T-helper 1 cell treated with Interleukin-12 subunit alpha and Interleukin-12 subunit beta and Interleukin-4 antibody, amounts not matched to agents 30 ng/mL and 1 ng/mL, for 36 hours (primary cell): ENCODE data around the gene TCF7L2. TPM values are rescaled to one million over a fixed set of nuclear protein-coding genes. Genes with fewer than 3 reads are reported as not detected.
"Not testable (repeated sequence)": the region's sequence is repeated elsewhere in the genome, so short reads cannot be mapped to it uniquely, and the experiment has no call there.

Source experiments
- intact Hi-C: fragments of 100-400 bp; cut with micrococcal nuclease; formaldehyde crosslinking; loops from one replicate; pipeline ENCODE4 v1.15.1; 2024
- total RNA-seq: library from RNA; stranded (reverse); gene quantifications from 2 replicates; pipeline ENCODE4 v1.2.3, GENCODE V29; 2022

Gene TCF7L2
- total RNA-seq, 1 donor from 2014 or later, result 0.59 TPM

DNA sequence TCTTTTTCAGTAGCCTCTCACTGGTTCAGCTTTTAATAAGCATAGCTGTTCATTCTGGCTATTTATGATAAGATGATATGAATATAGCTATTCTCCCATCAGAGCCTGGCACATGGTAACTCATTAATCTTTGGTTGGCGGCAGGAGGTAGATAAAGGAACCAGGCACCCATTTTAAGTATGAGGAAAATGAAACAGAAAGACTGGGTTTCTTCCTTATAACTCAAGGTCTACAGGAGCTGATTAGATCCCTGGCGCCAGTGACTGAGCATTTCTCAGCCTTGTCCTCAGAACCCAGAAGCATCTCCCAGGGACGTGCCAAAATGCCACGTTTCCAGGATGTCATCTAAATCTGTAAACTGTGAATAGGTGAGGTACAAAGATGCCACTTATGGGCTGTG, 141.9 kb downstream of the TCF7L2 start:
- intact Hi-C loops, result no loop called here

DNA sequence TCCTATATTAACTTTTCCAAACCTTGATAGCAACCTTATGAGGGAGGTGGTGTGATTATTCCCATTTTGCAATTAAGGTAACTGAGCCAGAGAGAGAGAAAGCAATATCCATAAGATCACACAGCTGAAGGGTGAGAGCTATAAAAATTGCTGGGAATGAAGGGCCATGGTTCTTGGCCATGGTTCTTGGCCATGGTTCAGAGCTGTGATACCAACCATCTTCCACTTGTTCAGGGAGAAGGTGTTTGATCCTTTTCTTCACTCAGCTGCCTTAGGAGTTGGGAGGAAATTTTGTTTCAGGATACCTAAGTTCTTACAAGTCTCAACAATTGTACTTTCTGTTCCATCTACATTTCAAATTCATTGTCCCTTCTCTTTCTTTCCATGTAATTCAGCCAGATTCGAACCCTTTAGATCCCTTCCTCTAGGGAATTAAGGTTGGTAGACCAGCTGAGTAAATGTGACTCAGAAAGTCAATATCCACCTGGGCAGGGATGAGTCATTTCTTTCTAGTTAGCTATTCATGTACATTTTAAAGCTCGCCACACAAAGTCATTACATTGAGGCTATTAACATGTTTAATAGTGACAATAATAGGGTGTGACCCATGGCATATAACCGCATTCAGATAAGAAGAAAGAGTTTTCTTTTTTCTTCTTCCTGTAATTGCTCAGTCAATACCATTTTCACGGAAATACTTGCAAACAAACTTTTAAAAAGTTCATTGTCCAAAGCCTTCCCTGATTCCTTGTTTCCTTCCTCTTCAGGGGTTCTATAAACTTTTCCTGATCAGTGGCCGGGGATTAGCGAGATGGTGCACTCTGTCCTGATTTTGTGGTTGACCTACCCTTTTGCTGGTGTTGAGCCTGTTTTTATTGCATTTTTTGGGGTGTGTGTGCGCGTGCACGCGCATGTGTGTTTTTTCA, 143.4 kb downstream of the TCF7L2 start:
- intact Hi-C loops, result no loop called here

DNA sequence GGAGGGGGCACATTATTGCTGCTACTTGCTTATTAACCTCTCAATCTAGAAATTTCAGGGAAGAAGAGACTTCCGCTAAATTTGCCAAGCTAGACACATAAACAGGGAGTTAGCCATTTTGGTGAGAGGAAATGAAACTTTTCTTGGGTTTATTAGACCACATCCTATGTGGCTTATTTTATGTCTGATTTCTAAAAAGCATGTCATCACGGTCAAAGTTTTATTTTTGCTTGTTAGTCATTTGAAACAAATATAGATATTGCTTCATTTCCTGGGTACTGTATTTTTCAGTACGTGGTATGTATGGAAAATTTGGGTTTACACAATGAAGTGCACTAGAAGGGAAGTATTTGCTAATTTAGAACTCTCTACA, 144.1 kb downstream of the TCF7L2 start:
- intact Hi-C loops, result no loop called here

DNA sequence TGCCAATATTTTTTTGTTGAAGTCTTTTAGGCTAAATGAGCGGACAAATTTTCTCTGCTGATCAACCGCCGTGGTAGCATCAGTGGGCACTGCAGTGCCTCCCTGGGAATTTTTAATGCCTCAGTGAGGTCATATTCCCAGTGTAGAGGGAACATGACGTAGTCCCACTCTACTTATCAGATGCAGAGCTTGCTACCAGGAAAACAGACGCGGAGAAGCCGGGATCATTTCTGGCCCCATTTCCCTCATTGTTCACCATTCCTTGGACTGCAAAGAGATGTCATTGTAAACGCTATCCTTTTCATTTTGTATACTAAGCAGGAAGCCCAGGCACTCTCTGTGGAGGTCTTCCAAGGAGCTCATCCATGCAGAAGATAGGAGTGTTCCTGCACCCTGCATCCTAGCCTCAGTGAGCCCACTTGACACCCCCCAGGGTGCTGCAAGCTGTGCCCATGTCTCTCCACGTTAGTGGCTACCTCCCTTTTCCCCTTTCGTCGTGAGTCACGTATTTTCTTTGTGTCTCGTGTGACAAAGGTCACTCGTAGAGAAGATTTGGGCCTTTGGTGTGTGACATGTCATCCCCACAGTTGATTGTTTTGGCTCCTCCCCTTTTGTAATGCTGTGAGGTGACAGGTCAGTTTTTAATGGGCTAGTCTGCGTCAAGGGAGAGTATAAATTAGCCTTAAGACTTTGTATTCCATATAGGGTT, 145.5 kb downstream of the TCF7L2 start:
- intact Hi-C loops, result no loop called here

DNA sequence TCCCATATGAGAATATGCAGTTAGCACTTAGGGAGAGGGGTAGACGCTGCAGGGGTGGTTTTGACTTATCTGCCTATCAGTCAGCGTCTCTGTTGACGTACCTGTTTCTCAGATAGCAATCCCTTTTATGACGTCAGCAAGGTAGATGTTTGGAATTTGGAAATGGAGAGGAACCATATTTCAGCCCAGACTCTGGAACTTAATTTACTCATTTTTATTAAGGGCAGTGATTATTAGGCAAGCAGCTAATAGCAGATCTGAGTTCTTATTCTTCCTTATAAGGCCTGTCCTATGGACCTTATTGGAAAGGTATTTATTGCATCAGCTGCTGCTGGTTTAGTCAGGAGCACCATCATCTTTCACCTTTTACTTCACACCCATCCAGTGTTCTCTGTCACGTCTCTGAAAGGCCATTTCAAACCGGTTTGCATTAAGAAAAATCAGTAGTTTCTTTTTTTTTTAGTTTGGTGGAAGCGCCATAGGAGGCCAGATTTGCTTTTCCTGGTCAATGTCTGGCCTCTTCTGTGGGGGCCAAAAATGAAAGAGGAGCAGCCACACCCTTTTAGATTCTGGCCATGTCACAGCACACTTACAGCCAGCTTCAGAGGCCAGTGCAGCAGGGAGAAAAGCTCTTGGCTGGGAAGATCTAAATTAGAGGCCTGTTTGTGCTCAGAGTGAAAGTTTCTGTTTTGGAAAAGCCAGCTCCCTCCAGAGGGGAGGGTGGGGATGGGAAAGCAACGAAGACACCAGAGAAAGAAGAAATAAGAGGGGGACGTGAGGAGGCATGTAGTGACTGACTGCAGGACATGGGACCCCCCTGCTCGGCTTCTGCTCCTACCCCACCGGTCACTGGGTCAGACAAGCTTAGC, 146.3 kb downstream of the TCF7L2 start:
- intact Hi-C loops, result no loop called here

DNA sequence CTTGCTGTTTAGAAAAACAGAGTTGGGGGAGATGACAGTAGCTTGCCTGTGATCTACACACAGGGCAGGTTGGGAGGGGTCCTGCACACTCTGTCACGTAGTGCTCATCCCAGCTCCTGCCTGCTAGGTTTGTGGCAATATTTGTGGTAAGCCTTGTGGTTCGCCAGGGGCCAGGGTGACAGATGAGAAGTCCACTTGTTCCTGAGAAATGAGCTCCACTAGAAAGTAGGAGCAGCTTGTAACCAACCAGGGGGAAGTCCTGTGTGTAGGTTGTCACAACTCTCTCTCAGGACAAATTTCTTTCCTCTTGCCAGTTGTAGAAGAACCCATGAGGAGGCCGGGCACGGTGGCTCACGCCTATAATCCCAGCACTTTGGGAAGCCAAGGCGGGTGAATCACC, 147.0 kb downstream of the TCF7L2 start:
- intact Hi-C loops, result no loop called here

DNA sequence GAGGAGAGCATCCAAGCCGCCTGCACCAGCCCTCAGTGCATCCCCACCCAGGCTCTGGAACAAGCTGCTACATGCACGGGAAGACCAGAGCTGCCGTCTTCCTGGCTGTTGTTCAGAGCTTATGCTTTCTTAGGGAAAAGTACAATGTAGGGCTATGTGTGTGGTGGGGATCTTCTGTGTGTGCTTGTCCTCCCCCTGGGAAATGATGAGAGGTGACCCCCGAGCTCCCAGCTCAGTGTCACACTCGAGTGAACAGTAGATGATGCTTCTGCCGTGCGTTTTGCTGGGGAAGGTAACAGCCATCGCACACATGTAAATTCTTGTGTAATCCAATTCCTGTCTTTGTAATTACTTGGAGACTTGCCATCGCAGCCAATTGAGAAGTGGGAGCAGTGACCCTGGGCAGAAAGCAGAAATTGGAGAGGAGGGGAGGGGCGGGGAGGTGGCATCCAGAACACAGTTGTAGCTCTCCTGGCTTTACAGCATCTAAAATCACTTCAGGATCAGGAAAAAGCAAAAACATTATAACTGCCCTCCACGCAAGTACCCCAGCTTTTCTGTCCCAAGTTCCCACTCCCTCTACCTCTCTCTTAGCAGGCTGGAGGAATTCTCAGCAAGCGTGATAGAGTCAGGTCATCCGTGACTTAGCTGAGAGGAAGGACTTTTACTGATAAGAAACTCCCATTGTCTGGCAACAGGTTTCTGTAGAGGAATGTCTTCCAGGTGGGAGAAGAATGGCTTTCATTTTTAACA, 149.6 kb downstream of the TCF7L2 start:
- intact Hi-C loops, result no loop called here

DNA sequence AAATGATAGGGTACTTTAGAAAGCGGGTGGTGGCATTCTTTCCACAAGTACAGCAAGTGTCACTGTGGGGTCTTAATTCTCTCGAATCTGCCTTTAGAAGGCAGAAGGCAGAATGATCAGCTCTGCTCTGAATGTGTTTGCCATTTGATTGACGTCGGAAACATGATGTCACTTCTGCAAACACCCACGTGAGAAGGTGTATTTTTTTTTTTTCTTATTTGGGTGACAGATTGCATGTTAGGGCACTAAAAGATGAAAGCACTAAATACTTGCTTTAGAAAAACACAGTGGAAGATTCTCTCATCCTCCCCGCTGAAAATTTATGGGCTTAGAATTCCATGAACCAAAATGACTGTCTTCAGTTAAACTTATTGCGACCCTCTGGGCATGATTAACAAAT, 150.2 kb downstream of the TCF7L2 start:
- intact Hi-C loops, result no loop called here

DNA sequence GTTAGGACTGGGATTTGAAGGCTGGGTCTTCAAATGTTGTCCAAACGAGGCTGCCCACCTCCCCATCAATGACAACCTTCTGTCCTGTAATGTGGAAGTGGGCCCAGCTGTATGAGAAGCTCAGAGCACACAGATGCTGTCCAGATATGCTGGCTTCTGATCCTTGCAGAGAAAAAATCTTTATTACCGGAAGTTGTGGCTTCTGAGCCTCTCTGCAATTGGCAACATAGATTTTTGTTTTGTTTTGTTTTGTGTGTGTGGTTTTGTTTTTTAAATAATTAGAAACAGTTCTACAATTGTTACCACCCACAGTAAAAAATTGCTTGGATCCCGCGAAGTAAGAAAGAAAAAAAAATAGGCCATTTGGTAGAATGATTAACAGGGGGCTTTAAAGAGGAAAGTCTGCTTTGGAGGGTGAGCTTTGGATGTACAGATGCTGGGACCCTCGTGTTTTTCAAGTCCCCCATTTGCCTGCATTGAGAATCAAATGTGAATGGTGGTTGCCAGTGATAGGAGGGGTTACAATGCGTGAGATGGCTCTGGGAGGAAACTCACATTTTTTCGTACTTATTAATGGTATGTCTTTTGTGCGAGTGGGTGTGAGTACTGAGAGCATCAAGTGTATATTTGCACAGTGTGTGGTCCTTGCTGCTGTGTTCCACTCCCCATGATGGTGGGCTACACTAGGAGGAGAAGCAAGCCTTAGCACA, 153.2 kb downstream of the TCF7L2 start:
- intact Hi-C loops, result no loop called here

DNA sequence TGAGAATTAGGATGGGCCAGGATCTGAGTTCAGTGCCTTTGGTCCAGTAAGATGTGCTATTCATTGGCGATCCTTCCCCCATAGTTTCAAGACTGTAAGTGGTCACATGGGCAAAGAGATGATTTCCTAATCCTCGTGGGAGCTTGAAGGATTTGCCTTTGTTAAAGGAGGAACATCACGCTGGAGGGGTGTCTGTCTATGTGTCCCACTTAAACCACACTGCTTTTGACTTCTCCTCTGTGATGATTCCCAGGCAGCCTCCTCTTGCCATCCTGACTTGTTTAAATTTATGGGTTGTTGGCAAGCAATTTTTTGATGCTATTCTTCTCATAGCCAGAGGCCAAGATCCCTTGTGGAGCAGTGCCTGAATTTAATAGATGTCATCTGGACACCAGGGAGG, 154.0 kb downstream of the TCF7L2 start:
- intact Hi-C loops, result no loop called here

DNA sequence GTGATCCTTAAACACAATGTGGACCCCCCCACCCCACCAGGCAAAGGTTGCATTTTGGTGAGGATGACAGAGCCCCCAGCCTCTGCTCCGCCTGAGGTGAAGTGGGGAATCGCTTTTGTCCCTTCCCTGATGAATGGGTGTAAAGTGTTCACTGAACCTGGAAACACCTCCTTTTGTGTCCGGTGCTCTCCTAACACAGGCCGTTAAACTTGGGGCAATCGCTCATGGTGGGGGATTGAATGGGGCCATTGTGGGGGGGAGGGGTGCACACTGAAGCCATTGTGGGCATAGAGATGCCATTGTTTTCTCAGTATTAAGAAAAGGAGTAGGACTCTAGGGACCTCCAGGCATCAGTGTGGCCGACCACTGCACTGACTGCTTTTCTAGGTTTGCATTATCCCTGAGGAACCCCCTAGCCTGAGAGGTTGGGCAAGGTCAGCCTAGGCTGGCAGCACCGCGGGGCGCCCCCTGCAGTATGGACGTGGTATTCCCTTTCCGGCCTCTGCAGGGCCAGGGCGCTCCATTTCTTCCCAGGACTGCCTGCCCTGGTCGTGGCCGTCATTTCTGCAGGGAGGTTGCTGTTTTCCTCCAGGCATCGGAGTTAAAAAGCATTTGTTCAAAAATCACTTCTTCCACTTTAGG, 158.3 kb downstream of the TCF7L2 start:
- intact Hi-C loops, result no loop called here

DNA sequence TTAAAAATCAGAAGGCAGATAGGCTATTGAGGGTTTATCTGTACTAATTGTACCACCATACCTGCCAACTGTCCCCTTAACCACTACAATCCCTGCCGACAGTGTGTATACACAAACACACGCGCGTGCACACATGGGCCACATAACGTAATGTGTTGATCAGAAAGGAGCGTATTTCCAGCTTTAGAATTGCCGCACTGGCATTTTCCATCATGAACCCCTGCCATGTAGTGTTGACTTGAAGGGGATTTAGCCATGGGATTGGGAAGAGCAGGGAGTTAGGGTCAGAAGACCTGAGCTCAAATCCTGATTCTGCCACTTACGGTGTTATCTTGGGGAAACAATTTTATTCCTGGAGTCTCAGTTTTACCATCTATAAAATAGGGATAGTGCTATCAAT, 158.9 kb downstream of the TCF7L2 start:
- intact Hi-C loops, result no loop called here

DNA sequence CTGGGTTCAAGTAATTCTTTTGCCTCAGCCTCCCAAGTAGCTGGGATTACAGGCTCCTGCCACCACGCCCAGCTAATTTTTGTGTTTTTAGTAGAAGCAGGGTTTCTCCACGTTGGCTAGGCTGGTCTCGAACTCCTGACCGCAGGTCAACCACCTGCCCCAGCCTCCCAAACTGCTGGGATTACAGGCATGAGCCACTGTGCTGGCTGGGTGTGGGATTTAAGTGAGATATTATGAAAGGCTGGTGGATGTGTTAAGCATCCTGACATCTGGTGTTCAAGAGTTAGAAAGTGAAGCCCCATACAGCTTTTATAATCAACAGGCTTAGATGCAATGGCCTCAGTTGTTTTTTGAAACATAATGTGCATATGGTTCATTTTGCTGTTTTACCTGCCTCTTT, 159.4 kb downstream of the TCF7L2 start:
- intact Hi-C loops, result not testable (repeated sequence)

DNA sequence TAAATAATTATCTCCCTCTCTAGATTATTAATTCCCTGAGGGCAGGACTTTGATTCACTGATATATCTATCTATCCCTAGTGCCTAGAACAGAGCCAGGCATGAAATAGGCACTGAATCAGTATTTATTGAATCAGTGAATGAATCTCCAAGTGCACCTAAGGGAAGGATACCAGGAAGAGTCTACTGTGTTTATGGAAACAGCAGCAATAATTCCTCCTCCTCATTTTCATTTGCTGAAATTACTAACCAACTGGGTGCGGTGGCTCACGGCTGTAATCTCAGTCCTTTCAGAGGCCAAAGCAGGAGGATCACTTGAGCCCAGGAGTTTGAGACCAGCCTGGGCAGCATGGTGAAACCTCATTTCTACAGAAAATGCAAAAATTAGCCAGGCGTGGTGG, 161.2 kb downstream of the TCF7L2 start:
- intact Hi-C loops, result no loop called here

DNA sequence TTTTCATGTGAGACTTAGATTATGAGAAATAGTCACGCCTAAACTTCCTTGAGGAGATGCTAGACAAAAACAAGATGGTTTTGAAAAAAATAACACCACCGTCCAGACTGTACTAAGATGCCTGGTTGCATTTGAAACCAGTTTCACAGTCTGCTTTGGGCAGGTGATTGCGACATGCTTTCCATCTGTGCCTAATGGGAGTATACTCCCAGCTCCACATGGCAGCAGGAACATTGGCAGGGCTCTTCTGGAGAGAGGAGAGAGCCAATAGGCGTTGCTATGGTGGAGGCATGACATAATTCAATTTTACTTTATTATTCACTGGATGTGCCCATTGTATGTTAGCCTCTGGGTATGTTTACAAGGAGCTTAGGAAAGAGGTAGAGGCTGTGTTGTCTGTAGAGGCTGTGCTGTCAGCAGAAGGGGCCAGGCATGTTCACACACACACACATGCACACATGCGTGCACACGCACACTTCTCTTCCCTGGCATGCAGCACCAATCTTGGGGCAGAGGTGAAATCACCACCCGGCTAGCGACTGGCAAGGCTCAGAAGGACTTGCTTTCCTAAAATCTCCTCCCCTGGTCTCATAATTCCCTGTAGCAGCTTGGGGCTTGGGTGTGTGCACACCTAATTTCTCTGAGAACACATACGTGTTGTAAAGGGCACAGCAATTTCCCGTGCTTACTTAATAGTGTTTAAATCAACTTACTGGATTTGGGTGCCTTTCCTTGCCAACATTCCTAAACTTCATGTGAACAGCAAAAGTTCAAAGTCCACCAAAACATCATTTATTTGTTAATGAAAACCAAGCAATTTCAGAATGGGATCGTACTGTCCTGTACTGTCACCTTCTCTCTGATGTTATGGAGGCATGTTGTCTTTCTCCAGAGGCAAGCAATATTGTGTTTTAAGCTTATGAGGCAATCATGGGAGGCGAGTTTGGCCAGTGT, 162.1 kb downstream of the TCF7L2 start:
- intact Hi-C loops, result no loop called here

DNA sequence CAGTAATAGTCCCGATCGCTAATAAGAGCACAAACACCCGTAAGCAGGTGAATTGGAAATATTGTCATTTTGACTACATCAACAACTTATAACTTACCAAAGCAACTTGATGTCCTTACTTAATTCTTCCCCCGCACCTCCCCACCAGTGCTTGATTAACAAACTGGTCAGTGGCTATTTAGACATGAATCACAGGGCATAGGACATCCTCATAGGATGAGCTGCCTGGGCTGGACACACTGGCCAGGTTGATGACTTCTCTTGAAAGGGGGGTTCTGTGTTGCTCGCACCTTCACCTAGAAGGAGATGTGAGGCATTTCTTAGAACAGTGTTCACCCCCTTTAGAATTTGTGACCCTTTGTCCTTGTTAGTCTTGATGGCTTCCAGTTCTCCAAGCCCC, 163.2 kb downstream of the TCF7L2 start:
- intact Hi-C loops, result no loop called here

DNA sequence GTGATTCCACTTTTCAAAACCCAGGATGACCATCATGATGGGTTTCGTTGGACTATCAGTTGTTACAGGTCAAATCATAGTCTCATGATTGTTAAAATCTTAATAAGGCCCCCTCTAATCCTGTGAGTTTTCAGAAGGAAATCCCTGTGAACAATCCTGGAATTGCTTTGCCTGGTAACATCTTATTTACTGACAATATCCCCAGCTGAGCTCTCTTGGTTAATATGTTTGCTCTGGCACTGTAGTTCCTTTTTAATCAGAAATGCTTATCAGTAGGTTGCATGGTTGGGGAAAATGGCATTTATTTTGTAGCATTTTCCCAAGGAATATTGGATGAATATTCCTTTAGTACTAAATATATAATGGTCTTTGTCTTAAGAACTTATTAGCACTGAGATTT, 163.9 kb downstream of the TCF7L2 start:
- intact Hi-C loops, result no loop called here

DNA sequence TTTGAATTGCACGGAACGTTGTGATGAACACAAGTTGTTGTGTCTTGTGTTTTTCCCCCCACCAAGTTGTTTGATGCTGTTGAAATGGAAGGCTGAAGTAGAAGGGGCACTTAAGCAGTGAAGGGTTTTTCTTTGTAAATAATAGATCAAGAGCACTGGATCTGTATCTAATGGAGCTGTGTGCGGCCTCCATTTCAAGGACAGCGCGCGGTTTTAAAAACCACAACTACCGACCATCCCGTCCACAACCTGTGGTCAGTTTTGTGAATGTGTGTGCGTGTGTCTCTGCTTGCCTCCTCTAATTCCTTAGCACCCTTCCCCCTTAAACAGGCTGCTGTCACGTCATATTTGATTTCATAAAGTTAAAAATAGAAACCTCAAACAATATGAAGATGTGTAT, 165.5 kb downstream of the TCF7L2 start:
- intact Hi-C loops, result no loop called here

DNA sequence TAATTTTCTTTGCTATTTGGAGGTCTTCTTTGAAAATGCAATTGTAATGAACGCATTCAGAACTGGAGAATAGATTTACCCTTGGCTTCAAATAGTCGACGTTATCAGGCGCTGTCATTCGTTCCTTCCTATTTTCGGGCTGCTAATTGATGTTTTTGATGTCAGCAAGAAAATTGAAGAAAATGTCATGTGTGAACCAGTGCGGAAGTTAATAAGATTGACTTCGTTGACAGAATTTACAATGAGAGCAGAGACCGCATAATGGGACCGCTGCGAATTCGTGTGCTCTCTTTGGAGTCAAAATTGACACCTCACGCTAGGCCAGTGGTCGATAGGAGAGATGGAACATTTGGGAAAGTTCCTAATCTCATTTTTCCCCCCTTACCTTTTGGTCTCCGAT, 168.8 kb downstream of the TCF7L2 start:
- intact Hi-C loops, result no loop called here
